ENCODE results near the gene CLCN2. TPM values are rescaled to one million over a fixed set of nuclear protein-coding genes. Genes with fewer than 3 reads are reported as not detected.

Gene CLCN2
- total RNA-seq, 4 donors from 2014 or later: 1.7 to 6.0 (median 4.0) TPM

DNA sequence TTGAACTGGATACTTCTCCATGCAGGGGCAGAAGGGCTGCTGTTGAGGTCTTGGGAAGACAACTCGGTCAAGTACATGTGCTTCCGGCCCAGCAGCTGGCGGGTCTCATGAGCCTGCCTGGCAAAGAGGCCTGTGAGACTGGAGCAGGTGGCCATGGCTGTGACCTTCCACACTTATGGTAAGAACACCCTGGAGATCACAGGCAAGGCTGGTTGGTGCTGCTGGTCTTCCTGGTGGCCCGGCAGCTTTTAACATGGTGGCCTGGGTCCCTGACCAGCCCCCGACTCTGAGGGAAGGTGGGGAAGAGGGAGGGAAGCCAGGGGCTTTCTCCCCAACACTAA lies 33.9 kb upstream of the CLCN2 start:
- TF ChIP-seq, protein P1, sequence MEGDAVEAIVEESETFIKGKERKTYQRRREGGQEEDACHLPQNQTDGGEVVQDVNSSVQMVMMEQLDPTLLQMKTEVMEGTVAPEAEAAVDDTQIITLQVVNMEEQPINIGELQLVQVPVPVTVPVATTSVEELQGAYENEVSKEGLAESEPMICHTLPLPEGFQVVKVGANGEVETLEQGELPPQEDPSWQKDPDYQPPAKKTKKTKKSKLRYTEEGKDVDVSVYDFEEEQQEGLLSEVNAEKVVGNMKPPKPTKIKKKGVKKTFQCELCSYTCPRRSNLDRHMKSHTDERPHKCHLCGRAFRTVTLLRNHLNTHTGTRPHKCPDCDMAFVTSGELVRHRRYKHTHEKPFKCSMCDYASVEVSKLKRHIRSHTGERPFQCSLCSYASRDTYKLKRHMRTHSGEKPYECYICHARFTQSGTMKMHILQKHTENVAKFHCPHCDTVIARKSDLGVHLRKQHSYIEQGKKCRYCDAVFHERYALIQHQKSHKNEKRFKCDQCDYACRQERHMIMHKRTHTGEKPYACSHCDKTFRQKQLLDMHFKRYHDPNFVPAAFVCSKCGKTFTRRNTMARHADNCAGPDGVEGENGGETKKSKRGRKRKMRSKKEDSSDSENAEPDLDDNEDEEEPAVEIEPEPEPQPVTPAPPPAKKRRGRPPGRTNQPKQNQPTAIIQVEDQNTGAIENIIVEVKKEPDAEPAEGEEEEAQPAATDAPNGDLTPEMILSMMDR (IDR thresholded peaks at IDR 0.05): no peak
- intact Hi-C loops (cut with DNase I; ENCODE audit: low total_unique reads): no loop called here
- no peak overlapping the region for H3K4me3 ChIP-seq (ENCODE audit: low read depth, poor library complexity, severe bottlenecking)

DNA sequence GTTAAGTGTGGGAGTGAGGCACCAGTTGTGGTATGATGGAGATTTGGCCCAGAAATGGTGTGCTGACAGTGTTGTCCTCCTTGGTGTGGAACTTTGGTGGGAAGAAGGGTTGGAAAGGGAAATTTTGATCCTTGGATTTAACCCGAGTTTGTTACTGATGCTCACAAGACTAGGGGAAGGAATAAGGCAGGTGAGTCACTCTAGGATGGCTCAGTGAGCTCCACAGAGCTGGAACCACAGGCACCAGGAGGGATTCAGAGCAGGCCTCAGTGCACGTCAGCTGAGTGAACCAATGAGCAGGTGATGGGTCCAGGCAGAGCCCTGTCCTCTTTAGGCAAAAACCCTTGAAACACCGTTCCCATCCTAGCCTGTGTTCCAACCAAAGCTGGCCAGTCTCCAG lies 29.9 kb upstream of the CLCN2 start:
- TF ChIP-seq, protein P1 (IDR thresholded peaks at IDR 0.05): no peak
- TF ChIP-seq POLR2A (IDR thresholded peaks at IDR 0.05): no peak
- no peak for DNase-seq (ENCODE audit: low spot score in 2 of 2)
- H3K4me3 ChIP-seq (ENCODE audit: low read depth, poor library complexity, severe bottlenecking): no peak overlapping the region
- WGBS, 2 donors: 76% methylated on average over 3 of the region's 3 CpGs
- intact Hi-C loops (cut with DNase I; ENCODE audit: low total_unique reads): no loop called here

More for the DNA sequence above, 33.9 kb upstream of the CLCN2 start:
- no peak for DNase-seq (ENCODE audit: low spot score in 2 of 2)
- WGBS, 2 donors: 84 to 90% methylated on average over 2 to 5 of the region's 5 CpGs

DNA sequence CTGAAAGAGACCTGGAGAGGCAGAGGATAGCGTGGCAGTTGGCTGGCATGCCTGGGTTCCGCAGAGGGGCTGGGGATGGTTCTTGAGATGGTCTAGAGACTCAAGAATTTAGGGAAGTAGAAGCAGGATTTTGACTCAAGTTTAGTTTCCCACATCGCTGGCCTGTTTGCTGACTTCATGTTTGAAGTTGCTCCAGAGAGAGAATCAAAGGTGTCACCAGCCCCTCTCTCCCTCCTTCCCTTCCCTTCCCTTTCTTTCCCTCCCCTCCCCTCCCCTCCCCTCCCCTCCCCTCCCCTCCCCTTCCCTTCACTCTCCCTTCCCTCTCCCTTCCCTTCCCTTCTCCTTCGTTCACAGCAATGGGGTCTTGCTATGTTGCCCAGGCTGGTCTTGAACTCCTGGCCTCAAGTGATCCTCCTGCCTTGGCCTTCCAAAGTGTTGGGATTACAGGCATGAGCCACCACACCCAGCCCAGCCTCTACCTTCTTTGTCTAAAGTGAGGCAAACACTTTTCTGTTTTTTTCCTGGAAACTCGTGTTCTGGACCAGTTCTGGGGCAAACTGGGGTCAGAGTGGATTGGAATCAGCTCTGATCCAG lies 28.6 kb upstream of the CLCN2 start:
- no peak for DNase-seq (ENCODE audit: low spot score in 2 of 2)
- TF ChIP-seq, protein P1 (IDR thresholded peaks at IDR 0.05): no peak
- TF ChIP-seq POLR2A (IDR thresholded peaks at IDR 0.05): no peak
- no peak overlapping the region for H3K4me3 ChIP-seq (ENCODE audit: low read depth, poor library complexity, severe bottlenecking)
- intact Hi-C loops (cut with DNase I; ENCODE audit: low total_unique reads): no loop called here
- 86 to 88% methylated on average over 5 of the region's 5 CpGs for WGBS, 2 donors

DNA sequence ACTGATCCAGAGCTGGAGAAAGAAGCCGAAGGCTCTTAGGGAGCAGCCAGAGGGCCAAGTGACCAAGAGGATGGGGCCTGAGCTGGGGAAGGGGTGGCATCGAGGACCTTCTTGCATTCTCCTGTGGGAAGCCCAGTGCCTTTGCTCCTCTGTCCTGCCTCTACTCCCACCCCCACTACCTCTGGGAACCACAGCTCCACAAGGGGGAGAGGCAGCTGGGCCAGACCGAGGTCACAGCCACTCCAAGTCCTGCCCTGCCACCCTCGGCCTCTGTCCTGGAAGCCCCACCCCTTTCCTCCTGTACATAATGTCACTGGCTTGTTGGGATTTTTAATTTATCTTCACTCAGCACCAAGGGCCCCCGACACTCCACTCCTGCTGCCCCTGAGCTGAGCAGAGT lies 28.0 kb upstream of the CLCN2 start:
- intact Hi-C loops (cut with DNase I; ENCODE audit: low total_unique reads): no loop called here
- no peak overlapping the region for H3K4me3 ChIP-seq (ENCODE audit: low read depth, poor library complexity, severe bottlenecking)
- WGBS, 2 donors: 63 to 66% methylated on average over 5 of the region's 5 CpGs
- DNase-seq (ENCODE audit: low spot score in 2 of 2): no peak
- TF ChIP-seq POLR2A (IDR thresholded peaks at IDR 0.05): no peak
- TF ChIP-seq, protein P1 (IDR thresholded peaks at IDR 0.05): no peak

DNA sequence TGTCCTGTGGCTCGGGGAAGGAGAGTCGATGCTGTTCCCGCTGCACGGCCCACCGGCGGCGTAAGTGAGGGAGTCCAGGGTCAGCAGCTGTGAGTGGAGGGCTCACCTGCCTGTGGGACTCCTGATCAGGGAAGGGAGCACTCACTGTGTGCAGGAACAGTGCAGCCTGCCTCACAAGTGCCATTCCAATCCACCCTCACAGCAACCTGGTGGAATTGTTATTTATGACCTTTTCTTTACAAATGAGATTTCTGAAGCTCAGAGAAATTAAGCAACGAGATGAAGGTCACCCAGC lies 27.5 kb upstream of the CLCN2 start:
- DNase-seq (ENCODE audit: low spot score in 2 of 2): no peak
- intact Hi-C loops (cut with DNase I; ENCODE audit: low total_unique reads): no loop called here
- 83 to 91% methylated on average over 8 of the region's 8 CpGs for WGBS, 2 donors
- no peak overlapping the region for H3K4me3 ChIP-seq (ENCODE audit: low read depth, poor library complexity, severe bottlenecking)
- TF ChIP-seq POLR2A (IDR thresholded peaks at IDR 0.05): no peak
- TF ChIP-seq, protein P1 (IDR thresholded peaks at IDR 0.05): no peak

- no peak for DNase-seq (ENCODE audit: low spot score in 2 of 2)
- intact Hi-C loops (cut with DNase I; ENCODE audit: low total_unique reads): no loop called here
- TF ChIP-seq, protein P1 (IDR thresholded peaks at IDR 0.05): no peak
- no peak for TF ChIP-seq POLR2A (IDR thresholded peaks at IDR 0.05)
- no peak overlapping the region for H3K4me3 ChIP-seq (ENCODE audit: low read depth, poor library complexity, severe bottlenecking)
- 75 to 77% methylated on average over 8 of the region's 8 CpGs for WGBS, 2 donors
Observed at GRCh38 chr3:184388164-184388935, 26.9 kb upstream of the CLCN2 start.
